ENCODE results near the gene KLHL34.

Gene KLHL34

DNA sequence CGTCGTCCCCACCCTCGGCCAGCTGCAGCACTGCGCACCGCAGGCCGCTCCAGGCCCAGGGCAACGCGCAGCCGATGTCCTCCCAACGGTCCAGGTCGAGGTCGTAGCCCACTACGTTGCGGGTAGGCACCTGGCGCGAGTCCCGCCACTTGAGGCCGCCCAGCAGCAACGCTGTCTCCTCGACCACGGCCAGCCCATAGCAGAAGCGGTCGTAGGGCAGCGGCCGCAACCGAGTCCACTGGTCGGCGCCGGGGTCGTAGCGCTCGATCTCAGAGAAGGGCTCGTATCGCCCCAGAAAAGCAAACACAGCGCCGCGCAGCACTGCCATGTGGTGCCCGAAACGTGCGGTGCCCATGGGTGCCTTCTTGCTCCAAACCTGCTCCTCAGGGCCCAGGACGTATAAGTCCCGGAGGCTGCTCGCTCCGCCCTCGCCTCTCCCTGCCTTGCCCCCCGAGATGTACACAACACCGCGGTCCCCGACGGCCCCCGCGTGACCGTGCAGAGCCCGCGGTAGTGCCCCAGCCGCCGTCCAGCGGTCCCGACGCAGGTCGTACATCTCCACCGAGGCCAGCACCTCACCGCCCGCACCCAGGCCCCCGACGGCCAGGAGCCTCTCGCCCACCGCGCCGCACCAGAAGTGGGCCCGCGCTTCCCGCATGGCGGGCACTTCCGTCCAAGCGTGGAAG is 2.1 kb downstream of the KLHL34 start:
- no peak for DNase-seq

DNA sequence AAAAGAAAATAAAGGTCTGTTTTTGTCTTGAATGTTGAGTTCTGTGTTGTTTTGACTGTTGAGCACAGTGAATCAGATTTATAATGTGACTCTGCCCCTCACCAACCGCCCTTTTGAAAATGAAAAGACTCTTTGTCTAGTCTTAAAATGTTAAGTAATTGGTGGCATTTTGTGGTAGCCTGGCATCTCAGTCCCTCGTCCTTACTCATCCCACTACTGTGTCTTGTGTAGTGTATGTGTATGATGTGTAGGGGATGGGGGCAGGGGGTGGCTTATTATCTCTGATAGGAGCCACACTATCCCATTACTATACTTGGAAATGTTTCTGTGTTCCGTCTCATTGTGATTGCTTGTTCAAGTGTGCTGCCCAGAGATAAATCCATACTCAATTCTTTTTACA is 12.2 kb downstream of the KLHL34 start:
- DNase-seq: no peak

DNA sequence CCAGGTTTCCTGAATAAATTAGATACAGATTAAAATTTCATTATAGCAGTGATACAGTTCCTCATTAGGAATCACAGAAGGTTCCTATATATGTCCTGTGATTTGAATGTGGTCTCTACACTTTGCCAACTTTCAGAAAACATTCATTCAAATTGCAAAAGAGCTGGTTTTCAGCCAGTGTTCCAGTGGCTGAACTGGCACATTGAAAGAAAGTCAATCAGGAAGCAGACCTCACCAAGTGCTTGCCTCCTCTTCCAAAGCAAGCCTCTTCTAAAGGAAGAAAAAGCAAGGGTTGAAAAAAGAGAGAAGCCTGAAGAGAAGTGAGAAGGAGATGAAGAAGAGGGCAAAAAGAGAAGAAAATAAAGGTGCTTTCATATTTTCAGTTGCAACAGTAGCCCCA is 12.7 kb downstream of the KLHL34 start:
- no peak for DNase-seq

DNA sequence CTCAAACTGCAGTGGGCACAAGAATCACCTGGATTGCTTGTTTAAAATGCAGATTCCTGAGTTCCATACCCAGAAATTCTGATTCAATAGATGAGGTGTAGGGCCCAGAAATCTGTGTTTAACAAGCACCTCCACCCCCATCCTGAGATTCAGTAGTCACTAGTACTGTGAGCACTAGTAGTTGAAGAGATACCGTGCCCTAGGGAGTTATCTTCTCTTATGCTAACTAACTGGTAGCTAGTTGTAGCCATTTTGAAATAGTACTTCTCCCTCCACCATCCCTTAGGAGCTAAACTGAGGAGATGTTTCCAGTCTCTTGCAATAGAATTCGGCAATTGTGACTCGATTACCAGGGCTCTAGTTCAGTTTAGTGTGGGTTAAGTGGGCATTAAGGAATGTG is 18.4 kb downstream of the KLHL34 start:
- DNase-seq: no peak

DNA sequence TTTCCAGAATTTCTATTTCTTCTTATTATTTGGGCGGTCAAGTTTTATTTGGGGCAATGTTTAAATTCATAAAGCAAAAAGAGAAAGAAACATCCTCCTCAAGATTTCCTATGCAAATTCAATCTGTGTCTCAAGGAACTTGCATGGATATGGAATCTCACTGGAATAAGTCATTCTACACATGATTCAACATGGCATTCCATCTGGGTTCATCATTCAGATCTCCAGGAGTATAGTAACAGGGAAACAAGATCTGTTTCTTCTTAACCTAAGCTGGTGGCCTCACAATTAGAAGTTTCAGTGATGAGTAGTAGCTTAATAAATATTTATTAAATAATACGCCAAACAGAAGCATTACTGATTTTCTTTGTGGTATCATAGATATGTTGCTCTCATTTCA is 19.8 kb downstream of the KLHL34 start:
- DNase-seq: no peak

DNA sequence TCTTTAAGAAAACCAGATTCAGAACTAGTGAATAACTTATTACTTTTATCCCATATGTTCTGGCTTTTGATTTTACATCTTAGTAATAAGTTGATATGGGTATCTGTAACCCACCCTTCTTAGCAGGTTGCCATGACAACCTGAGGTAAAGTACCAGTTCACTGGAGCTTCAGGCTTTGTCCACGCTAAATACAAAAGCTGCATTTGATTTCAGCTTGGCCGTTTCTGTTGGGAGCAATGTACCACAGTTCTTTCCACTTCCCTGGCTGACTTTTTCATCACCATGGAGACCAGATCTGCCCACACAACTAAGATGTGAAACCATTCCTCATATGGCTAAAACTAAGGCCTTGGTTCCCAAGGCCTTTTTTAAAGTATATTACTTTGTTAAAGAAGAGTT is 26.1 kb downstream of the KLHL34 start:
- DNase-seq: no peak

DNA sequence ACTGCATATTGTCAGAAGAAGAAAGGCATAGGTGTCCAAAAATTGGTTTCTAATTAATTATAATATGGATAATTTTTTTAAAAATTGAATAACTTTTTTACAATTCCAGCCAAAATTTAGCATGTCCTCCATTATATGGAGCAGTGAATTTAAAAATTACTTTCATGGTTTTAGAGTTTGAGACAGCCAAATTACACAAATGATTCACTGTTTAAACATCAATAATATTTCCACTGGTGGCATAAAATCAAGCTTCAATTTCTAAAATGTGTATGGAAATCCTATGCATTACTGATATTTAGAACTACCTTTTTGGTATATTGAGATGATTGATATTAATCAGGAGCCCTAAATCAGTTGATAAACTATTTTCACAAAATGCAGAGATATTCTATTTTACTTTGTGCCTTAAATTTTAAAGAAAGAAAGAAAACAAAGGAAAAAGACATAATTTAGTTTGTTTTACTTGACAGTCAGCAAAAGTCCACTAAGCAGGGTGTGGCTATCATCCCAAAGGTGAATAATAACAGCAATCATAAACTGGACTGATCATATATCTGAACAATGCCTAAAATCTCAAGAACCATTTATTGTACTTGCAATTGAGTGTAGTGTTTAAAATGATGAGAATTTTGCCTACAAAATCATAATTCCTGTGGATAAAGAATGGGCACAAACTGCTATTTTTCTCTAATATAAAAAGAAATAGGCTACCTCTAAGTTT is 34.2 kb downstream of the KLHL34 start:
- DNase-seq: no peak

DNA sequence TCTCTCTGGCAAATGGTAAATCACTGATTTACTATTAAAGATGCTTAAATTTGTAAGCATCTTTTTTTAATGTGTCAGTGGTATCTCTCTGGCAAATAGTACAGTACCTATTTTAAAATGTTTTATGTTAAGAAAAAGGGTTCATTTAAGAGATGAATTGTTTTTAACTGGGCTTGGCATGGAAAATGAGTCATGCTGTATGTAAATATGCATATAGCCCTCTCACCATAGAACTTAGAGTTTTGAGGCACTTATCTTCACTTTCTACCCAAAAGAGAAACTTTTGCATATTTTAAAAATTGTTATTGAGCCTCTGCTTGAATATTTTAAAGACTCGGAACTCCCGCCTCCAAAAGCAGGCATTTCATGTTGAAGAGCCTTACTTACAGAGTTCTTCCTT is 37.9 kb downstream of the KLHL34 start:
- DNase-seq: no peak

DNA sequence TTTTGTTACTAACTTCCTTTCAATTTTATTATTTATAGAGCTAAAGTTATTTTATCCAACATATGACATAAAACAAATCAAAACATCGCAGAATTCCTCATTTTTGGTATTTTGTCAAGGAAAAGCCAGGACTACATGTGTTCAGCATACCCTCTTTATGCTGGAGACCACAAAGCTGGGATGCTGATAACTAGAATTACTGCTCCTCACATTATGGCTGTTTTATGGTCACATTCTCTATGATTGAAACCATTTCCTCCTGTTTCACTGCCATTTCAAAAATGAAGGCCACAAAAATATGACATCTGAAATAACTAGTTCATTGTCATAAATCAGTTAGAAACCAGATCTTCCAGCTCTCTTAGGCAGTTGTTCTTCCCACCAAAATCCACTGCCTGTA is 41.7 kb downstream of the KLHL34 start:
- no peak for DNase-seq

DNA sequence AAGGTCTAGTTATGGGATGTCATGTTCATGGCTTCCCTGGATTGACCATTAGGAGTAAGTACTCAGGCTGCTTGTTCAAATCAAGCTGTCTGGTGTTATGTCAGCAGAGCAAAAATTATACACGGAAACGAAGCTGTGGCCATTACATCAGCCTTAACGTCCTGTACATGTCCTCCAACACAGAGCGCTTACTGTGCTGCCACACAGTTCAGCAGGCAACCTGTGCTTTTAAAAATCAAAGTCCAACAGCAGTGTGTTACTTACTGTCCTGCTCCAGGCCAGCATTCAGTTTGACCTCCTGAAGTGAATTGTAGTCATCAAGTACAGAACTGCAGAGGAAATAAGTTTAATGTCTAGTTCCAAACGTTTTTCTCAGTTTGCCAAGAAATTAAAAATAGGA is 46.0 kb downstream of the KLHL34 start:
- DNase-seq: no peak

DNA sequence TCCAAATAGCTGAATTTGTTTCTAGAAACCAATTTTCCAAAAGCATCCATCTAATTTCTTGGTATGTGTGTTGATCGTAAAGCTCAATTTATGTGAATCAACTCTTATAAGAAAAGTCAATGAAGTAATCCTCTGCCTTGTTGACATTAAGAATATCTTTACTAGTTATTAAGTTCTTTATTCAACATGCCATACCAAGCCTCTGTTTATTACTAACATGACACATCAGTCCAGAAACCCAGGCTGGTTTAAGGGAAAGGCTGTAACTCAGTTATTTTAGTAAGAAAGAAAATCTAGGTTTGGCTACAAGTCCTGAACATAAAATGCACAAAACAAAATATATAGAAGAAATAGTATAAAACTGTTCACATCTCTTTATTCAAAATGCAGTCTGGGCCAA is 48.0 kb downstream of the KLHL34 start:
- DNase-seq: no peak

DNA sequence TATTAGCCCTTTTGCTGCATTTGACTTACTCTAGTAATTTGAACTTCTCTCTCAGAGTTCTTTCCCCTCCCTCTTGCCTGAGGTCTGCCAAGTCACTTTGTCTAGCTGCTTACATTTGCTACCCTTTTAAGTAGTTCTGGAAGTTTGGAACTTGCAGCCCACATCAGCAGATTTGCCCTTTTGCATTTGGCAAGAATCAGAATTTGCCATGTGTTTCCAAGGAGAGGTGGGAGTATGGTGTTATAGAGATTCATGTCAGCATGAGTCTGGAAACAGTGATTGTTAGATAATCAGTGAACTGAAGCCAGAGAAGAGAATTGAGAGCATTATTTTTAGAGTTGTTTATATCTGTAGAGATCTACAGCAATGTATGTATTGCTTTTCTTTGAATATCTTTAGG is 52.1 kb downstream of the KLHL34 start:
- DNase-seq: no peak

Measured in RPMI8226 (cell line).